H1 (cell line): Measurements from ENCODE around the gene AP1S3. TPM values are rescaled to one million over a fixed set of nuclear protein-coding genes. Genes with fewer than 3 reads are reported as not detected.
A peak's percentile ranks its signal among the peaks of the same experiment; 100 is the strongest.

Experiments used
- CTCF ChIA-PET: fragments of 300-600 bp; sonication (Branson Sonifier 250); formaldehyde crosslinking; loops from one replicate; lab custom pipeline; 2021; ENCODE audit not compliant: partially characterized antibody; lab: Charles Lee
- POLR2A ChIA-PET: fragments of 300-600 bp; sonication (Branson Sonifier 250); formaldehyde crosslinking; loops from one replicate; lab custom pipeline; 2021; ENCODE audit warnings: inconsistent platforms; ENCODE audit not compliant: partially characterized antibody; lab: Charles Lee
- DNase-seq, 2 experiments: peaks; one replicate each; pipeline versions ENCODE4 v3.0.0 to v3.0.0-alpha.2; 2010 to 2022; ENCODE audit warnings: low spot score in 2 of 2, low read depth in 1 of 2, mixed read lengths in 1 of 2
- FAIRE-seq: peaks from 2 replicates; lab custom pipeline; 2011; peaks lifted over from hg19 to GRCh38; lab: Jason Lieb, UNC
- H2AFZ ChIP-seq: 2 replicates; pipeline ENCODE4 v1.8.1; 2012; ENCODE audit warnings: low read length, inconsistent platforms
- H2AK5ac ChIP-seq: 2 replicates; pipeline ENCODE4 v1.6.1; 2013; ENCODE audit warnings: low read depth, low read length
- H2BK120ac ChIP-seq: replicated peaks from 2 replicates; pipeline ENCODE3; 2013; ENCODE audit warnings: low read depth, low read length, inconsistent platforms
- H2BK12ac ChIP-seq: 2 replicates; pipeline ENCODE4 v1.6.1; 2013; ENCODE audit warnings: low read depth, low read length
- H2BK15ac ChIP-seq: 2 replicates; pipeline ENCODE4 v1.6.1; 2013; ENCODE audit warnings: low read length
- H2BK20ac ChIP-seq: 2 replicates; pipeline ENCODE4 v1.6.1; 2013; ENCODE audit warnings: low read length
- H2BK5ac ChIP-seq: 2 replicates; pipeline ENCODE4 v1.6.1; 2013; ENCODE audit warnings: low read depth, low read length
- H3K14ac ChIP-seq: 2 replicates; pipeline ENCODE4 v1.6.1; 2013; ENCODE audit warnings: inconsistent platforms; ENCODE audit not compliant: insufficient read length
- H3K18ac ChIP-seq: 2 replicates; pipeline ENCODE4 v1.6.1; 2013; ENCODE audit warnings: low read length; ENCODE audit errors: extremely low read depth
- H3K23ac ChIP-seq: 2 replicates; pipeline ENCODE4 v1.6.1; 2013; ENCODE audit warnings: inconsistent platforms; ENCODE audit not compliant: insufficient read length
- H3K23me2 ChIP-seq: 2 replicates; pipeline ENCODE4 v1.6.1; 2013; ENCODE audit warnings: low read depth, low read length
- H3K27ac ChIP-seq: 2 replicates; pipeline ENCODE4 v1.6.1; 2011; ENCODE audit warnings: low read depth, low read length, inconsistent platforms
- H3K27me3 ChIP-seq, 4 experiments: replicated peaks in 1 of 4; 1 replicate in 1 of 4; 2 replicates in 3 of 4; pipeline versions ENCODE4 v1.6.1 to v1.8.1; 2011 to 2013; ENCODE audit warnings: low read length in 3 of 4, mild to moderate bottlenecking in 3 of 4, inconsistent platforms in 2 of 4, mixed read lengths in 2 of 4, moderate library complexity in 1 of 4; ENCODE audit not compliant: control insufficient read depth in 3 of 4, insufficient read depth in 3 of 4; ENCODE audit errors: extremely low read depth in 1 of 4
- H3K36me3 ChIP-seq, 4 experiments: 2 replicates each; pipeline versions ENCODE4 v1.6.1 to v1.8.1; 2011 to 2013; ENCODE audit warnings: mild to moderate bottlenecking in 4 of 4, low read length in 3 of 4, moderate library complexity in 2 of 4, control low read depth in 1 of 4, inconsistent platforms in 1 of 4; ENCODE audit not compliant: insufficient read depth in 4 of 4, control insufficient read depth in 2 of 4
- H3K4ac ChIP-seq: replicated peaks from 2 replicates; pipeline ENCODE3; 2013; ENCODE audit warnings: low read length, low read depth, mixed read lengths, inconsistent platforms; ENCODE audit not compliant: insufficient read length
- H3K4me1 ChIP-seq, 4 experiments: replicated peaks in 1 of 4; 1 replicate in 1 of 4; 2 replicates in 3 of 4; pipeline versions ENCODE4 v1.6.1 to v1.8.1; 2011 to 2013; ENCODE audit warnings: low read length in 3 of 4, inconsistent platforms in 2 of 4, mixed read lengths in 1 of 4; ENCODE audit not compliant: insufficient read depth in 4 of 4, control insufficient read depth in 3 of 4
- H3K4me2 ChIP-seq, 2 experiments: 2 replicates each; pipeline versions ENCODE4 v1.6.1 to v1.8.1; 2011 to 2013; ENCODE audit warnings: low read depth in 2 of 2, low read length in 2 of 2, control low read depth in 1 of 2, inconsistent platforms in 1 of 2, mild to moderate bottlenecking in 1 of 2; ENCODE audit not compliant: insufficient read depth in 1 of 2
- H3K4me3 ChIP-seq, 4 experiments: fragments of 200-600, 300-600 bp in 1 of 4; sonication (generic), shearing (Covaris generic), sonication (Bioruptor Twin) in 1 of 4; 2 replicates each; pipeline versions ENCODE4 v1.5.1 to v1.8.1; 2011 to 2016; ENCODE audit warnings: low read length in 4 of 4, low read depth in 3 of 4, control low read depth in 2 of 4, inconsistent platforms in 2 of 4, mild to moderate bottlenecking in 2 of 4, mixed read lengths in 1 of 4, moderate library complexity in 1 of 4; ENCODE audit not compliant: insufficient read depth in 2 of 4; ENCODE audit errors: extremely low read depth in 1 of 4
- H3K56ac ChIP-seq: replicated peaks from 2 replicates; pipeline ENCODE3; 2013; ENCODE audit warnings: low read depth, mild to moderate bottlenecking, mixed read lengths, low read length, inconsistent platforms; ENCODE audit not compliant: insufficient read length
- H3K79me1 ChIP-seq: 2 replicates; pipeline ENCODE4 v1.6.1; 2013; ENCODE audit warnings: low read depth, low read length, control low read depth
- H3K79me2 ChIP-seq, 2 experiments: 2 replicates each; pipeline versions ENCODE4 v1.6.1 to v1.8.1; 2012 to 2013; ENCODE audit warnings: low read length in 2 of 2, mild to moderate bottlenecking in 2 of 2, inconsistent platforms in 1 of 2; ENCODE audit not compliant: insufficient read depth in 2 of 2, control insufficient read depth in 1 of 2
- H3K9ac ChIP-seq, 4 experiments: replicated peaks in 1 of 4; 1 replicate in 1 of 4; 2 replicates in 3 of 4; pipeline versions ENCODE4 v1.6.1 to v1.8.1; 2011 to 2013; ENCODE audit warnings: low read depth in 3 of 4, low read length in 3 of 4, control low read depth in 2 of 4, mild to moderate bottlenecking in 2 of 4, moderate library complexity in 2 of 4, inconsistent platforms in 1 of 4; ENCODE audit errors: extremely low read depth in 1 of 4
- H3K9me3 ChIP-seq, 2 experiments: 2 replicates each; pipeline versions ENCODE4 v1.6.1 to v1.8.1; 2012 to 2013; ENCODE audit warnings: mild to moderate bottlenecking in 2 of 2, moderate library complexity in 2 of 2, control low read depth in 1 of 2, inconsistent platforms in 1 of 2, low read depth in 1 of 2, low read length in 1 of 2, mixed read lengths in 1 of 2; ENCODE audit not compliant: insufficient read depth in 2 of 2
- H4K20me1 ChIP-seq, 2 experiments: replicated peaks in 1 of 2; 2 replicates each; pipeline versions ENCODE3 to v1.8.1; 2011 to 2013; ENCODE audit warnings: inconsistent platforms in 2 of 2, low read length in 2 of 2, mild to moderate bottlenecking in 1 of 2; ENCODE audit not compliant: insufficient read depth in 2 of 2, control insufficient read depth in 1 of 2
- H4K5ac ChIP-seq: 2 replicates; pipeline ENCODE4 v1.6.1; 2013; ENCODE audit warnings: low read length, low read depth, mixed read lengths, inconsistent platforms; ENCODE audit not compliant: insufficient read length
- H4K8ac ChIP-seq: 2 replicates; pipeline ENCODE4 v1.8.0; 2013; ENCODE audit warnings: mild to moderate bottlenecking, moderate library complexity, low read length, inconsistent platforms; ENCODE audit not compliant: insufficient read depth; ENCODE audit errors: extremely low read depth
- H4K91ac ChIP-seq: replicated peaks from 2 replicates; pipeline ENCODE3; 2013; ENCODE audit warnings: low read length, mixed read lengths, inconsistent platforms; ENCODE audit not compliant: insufficient read length
- ATF3 ChIP-seq: IDR thresholded peaks from 2 replicates; pipeline ENCODE4 v1.6.1; 2011; ENCODE audit warnings: low read depth, mild to moderate bottlenecking, low read length; ENCODE audit not compliant: insufficient read depth
- CEBPB ChIP-seq: IDR thresholded peaks from 2 replicates; pipeline ENCODE4 v1.6.1; 2012; ENCODE audit warnings: low read depth, low read length
- EZH2 ChIP-seq: fragments of 200-600 bp; sonication (generic); IDR thresholded peaks from 2 replicates; pipeline ENCODE4 v1.7.1; 2012; ENCODE audit warnings: low read depth, mild to moderate bottlenecking, moderate library complexity, low read length, inconsistent platforms; ENCODE audit not compliant: severe bottlenecking
- HDAC6 ChIP-seq: IDR thresholded peaks from one replicate; pipeline ENCODE4 v1.7.1; 2012; ENCODE audit warnings: low read depth, mild to moderate bottlenecking, inconsistent platforms, low read length, moderate library complexity
- JUN ChIP-seq: IDR thresholded peaks from 2 replicates; pipeline ENCODE4 v1.6.1; 2011; ENCODE audit warnings: low read depth, mild to moderate bottlenecking, improper control_type of control experiment, low read length
- KDM1A ChIP-seq: fragments of 200-600, 300-600 bp; sonication (generic); IDR thresholded peaks from 2 replicates; pipeline ENCODE4 v1.7.1; 2016; ENCODE audit warnings: mild to moderate bottlenecking, low read length, borderline replicate concordance
- SIX5 ChIP-seq: IDR thresholded peaks from 2 replicates; pipeline ENCODE4 v1.6.1; 2011; ENCODE audit warnings: mild to moderate bottlenecking, low read depth, low read length
- SP2 ChIP-seq: IDR thresholded peaks from 2 replicates; pipeline ENCODE4 v1.6.1; 2012; ENCODE audit warnings: mild to moderate bottlenecking, low read length, inconsistent platforms
- TAF1 ChIP-seq: IDR thresholded peaks from 2 replicates; pipeline ENCODE4 v1.6.1; 2011; ENCODE audit warnings: mild to moderate bottlenecking, low read depth, low read length
- WGBS, 2 experiments: shearing (Covaris generic) in 1 of 2; methylation state at CpG; one replicate each; pipeline versions ENCODE4 v1.1.6 to v1.1.7; 2013 to 2015; ENCODE audit warnings: low lambda C conversion rate in 2 of 2, mixed read lengths in 2 of 2, inconsistent platforms in 1 of 2, low coverage in 1 of 2, missing lambda C conversion rate in 1 of 2; ENCODE audit not compliant: insufficient replicate concordance in 2 of 2, insufficient coverage in 1 of 2, insufficient read length in 1 of 2; ENCODE audit errors: extremely low coverage in 1 of 2, missing lambda C conversion rate in 1 of 2; 5-methylcytosine and 5-hydroxymethylcytosine counted together
- polyA plus RNA-seq, 7 experiments: library from polyadenylated mRNA; depleted of rRNA in 3 of 7; stranded (reverse) in 5 of 7; unstranded in 2 of 7; fragments of >200 nt in 5 of 7; fragments of 200-250 nt in 2 of 7; gene quantifications; 1 replicate in 5 of 7; 2 replicates in 1 of 7; 4 replicates in 1 of 7; pipeline versions ENCODE4 v1.2.1 to v1.2.3, GENCODE V29; 2011 to 2013; ENCODE audit warnings: missing spikeins in 2 of 7, mixed read lengths in 2 of 7
- total RNA-seq: library from RNA; stranded (reverse); fragmentation: NEBNext Ultra II Directional; extraction: Animal tissue kit (Norgen Biotek cat#: 25700); gene quantifications from 2 replicates; pipeline ENCODE4 v1.2.1, GENCODE V29; 2021
- TF ChIP-seq, protein P1 (sequence below): IDR thresholded peaks from 2 replicates; pipeline ENCODE4 v1.6.1; 2012; ENCODE audit warnings: low read length, inconsistent platforms
- TF ChIP-seq, protein P2 (sequence below): IDR thresholded peaks from 2 replicates; pipeline ENCODE4 v1.6.1; 2011; ENCODE audit warnings: low read length, improper control_type of control experiment

AP1S3 gene
- total and polyA plus RNA-seq, 2 of the 8 experiments (the other 6 are each of a cell fraction or from before 2014, with no cell fraction given) = 3.9 to 20.2 TPM

DNA sequence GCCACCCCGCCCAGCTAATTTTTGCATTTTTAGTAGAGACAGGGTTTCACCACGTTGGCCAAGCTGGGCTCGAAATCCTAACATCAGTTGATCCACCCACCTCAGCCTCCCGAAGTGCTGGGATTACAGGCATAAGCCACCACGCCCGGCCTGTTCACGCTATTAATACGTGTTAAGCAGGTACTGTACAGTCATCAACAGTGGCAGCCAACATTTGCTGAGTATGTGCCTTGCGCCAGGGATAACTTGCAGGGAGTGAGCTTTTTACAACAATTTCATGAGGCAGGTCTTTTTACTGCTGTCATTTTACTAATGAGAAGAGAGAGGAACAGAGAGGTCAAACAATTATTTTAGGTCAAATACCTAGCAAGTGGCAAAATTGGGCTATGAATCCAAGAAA lies 115.2 kb downstream of the AP1S3 start:
- peaks cover 8 to 27% (median 19%) of the 10 kb centered on the region in 4 experiments for H3K4me1 ChIP-seq
- H3K9me3 ChIP-seq = no peaks in the 10 kb centered on the region
- H2BK15ac ChIP-seq = no peak overlapping the region
- no peak overlapping the region for H3K18ac ChIP-seq
- CTCF ChIA-PET = interaction anchor here (0.9 to 1.9 kb wide), 3 partner anchors 25 to 76 kb away, joined by 3 to 4 read pairs (median 3); no protein-coding TSS in a partner anchor
- H3K14ac ChIP-seq = no peak overlapping the region
- no peak overlapping the region for H3K56ac ChIP-seq
- H3K27ac ChIP-seq = no peak overlapping the region
- H3K79me2 ChIP-seq = no peaks in the 10 kb centered on the region
- H3K23me2 ChIP-seq = no peaks in the 10 kb centered on the region
- H2BK12ac ChIP-seq = no peak overlapping the region
- H3K4ac ChIP-seq = no peak overlapping the region
- no peak overlapping the region for H4K91ac ChIP-seq
- no peak overlapping the region for H4K5ac ChIP-seq
- H4K8ac ChIP-seq = no peak overlapping the region
- H3K4me3 ChIP-seq = peak overlapping the region in 1 of 4 experiments; percentile 38; a peak in 1 of 8 replicates
- POLR2A ChIA-PET = interaction anchor here (0.8 to 1.3 kb wide), 6 partner anchors 9 to 500 kb away, joined by 3 to 4 read pairs (median 3); no protein-coding TSS in a partner anchor
- no peak overlapping the region for H2BK20ac ChIP-seq
- WGBS, 2 experiments = 77% methylated on average over 9 of the region's 9 CpGs; no CpG with 5 or more reads in 1 of the 2 experiments
- peaks cover 0 to 9% (median 4%) of the 10 kb centered on the region in 4 experiments; a peak in 3 of 8 replicates for H3K36me3 ChIP-seq
- no peaks in the 10 kb centered on the region for H3K27me3 ChIP-seq
- no peak overlapping the region for H2AK5ac ChIP-seq
- H3K23ac ChIP-seq = no peak overlapping the region
- FAIRE-seq (no peak), DNase-seq (no peak)
- no peak overlapping the region for H3K9ac ChIP-seq
- H2AFZ ChIP-seq = no peak overlapping the region
- no peak overlapping the region for H2BK120ac ChIP-seq
- peak overlapping the region; percentile 34 to 71; a peak in 3 of 4 replicates for H3K4me2 ChIP-seq
- H4K20me1 ChIP-seq = no peaks in the 10 kb centered on the region
- no peak overlapping the region; the same call in 1 of the 2 replicates for H2BK5ac ChIP-seq
- no peaks in the 10 kb centered on the region for H3K79me1 ChIP-seq
- TF ChIP-seq JUN (no peak), EZH2 (no peak), SP2 (no peak), ATF3 (no peak), SIX5 (no peak), HDAC6 (no peak), TAF1 (no peak), KDM1A (no peak), CEBPB (no peak)
- TF ChIP-seq, protein P1, sequence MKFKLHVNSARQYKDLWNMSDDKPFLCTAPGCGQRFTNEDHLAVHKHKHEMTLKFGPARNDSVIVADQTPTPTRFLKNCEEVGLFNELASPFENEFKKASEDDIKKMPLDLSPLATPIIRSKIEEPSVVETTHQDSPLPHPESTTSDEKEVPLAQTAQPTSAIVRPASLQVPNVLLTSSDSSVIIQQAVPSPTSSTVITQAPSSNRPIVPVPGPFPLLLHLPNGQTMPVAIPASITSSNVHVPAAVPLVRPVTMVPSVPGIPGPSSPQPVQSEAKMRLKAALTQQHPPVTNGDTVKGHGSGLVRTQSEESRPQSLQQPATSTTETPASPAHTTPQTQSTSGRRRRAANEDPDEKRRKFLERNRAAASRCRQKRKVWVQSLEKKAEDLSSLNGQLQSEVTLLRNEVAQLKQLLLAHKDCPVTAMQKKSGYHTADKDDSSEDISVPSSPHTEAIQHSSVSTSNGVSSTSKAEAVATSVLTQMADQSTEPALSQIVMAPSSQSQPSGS = no peak
- TF ChIP-seq, protein P2, sequence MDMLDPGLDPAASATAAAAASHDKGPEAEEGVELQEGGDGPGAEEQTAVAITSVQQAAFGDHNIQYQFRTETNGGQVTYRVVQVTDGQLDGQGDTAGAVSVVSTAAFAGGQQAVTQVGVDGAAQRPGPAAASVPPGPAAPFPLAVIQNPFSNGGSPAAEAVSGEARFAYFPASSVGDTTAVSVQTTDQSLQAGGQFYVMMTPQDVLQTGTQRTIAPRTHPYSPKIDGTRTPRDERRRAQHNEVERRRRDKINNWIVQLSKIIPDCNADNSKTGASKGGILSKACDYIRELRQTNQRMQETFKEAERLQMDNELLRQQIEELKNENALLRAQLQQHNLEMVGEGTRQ = no peak
